ENCODE measurements around the gene CCDC68. TPM values are rescaled to one million over a fixed set of nuclear protein-coding genes. Genes with fewer than 3 reads are reported as not detected.

The CCDC68 gene
- polyA plus RNA-seq, 2 donors, result 0.86 to 1.4 TPM

GRCh38 chr18:54928236-54928635 lies 31.0 kb downstream of the CCDC68 start:
- H3K36me3 ChIP-seq (ENCODE audit: control insufficient read depth in 2 of 2, insufficient read depth in 2 of 2, low read length in 1 of 2), result no peaks in the 10 kb centered on the region

DNA sequence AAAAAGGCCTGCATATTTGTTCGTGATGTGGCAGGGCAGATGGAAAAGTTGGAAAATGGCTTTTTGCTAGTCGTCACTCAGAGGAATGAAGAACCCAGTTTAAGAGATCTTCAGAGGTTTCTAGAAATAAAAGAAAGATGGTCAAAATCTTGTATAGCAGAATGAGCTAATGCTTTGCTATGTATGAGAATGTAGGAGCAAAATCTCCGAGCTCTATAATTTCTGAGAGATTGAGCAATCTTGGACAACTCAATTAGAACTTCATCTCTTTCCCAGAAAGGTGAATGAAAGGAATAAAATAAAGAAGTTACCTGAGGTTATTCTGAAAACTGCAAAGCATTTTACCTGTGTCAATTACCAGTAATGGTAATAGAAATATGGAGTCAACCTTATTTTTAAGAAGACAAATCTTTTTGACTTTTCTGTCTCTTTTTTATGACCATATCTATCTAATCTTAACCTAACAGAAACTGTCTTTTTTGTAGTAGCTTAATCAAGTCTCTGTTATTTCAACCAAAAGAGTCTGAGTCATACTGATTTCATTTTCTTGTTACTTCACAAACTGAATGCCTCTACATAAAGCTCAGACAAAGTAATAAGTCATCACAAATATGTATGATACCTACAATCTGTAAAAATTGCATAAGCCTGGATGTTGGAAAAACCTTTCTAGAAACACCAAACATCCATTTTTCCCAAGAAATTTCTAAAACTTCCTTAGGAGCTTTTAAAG lies 32.5 kb downstream of the CCDC68 start:
- Histone ChIP-seq H3K4me1 (ENCODE audit: control insufficient read depth in 2 of 2, insufficient read depth in 2 of 2, low read length in 1 of 2) (no peaks in the 10 kb centered on the region), H3K9me3 (ENCODE audit: control insufficient read depth in 2 of 2, insufficient read depth in 1 of 2, low read depth in 1 of 2, low read length in 1 of 2) (no peaks in the 10 kb centered on the region), H3K27ac (ENCODE audit: low read depth in 2 of 2, low read length in 1 of 2) (no peak overlapping the region), H3K36me3 (ENCODE audit: control insufficient read depth in 2 of 2, insufficient read depth in 2 of 2, low read length in 1 of 2) (no peaks in the 10 kb centered on the region), H3K27me3 (ENCODE audit: control insufficient read depth in 1 of 2, insufficient read depth in 2 of 2, low read length in 2 of 2) (no peaks in the 10 kb centered on the region), H3K4me3 (ENCODE audit: low read depth in 1 of 2, low read length in 2 of 2) (no peak overlapping the region)
- 91 to 92% methylated on average over 3 of the region's 3 CpGs for WGBS, 2 donors

More at GRCh38 chr18:54928236-54928635, 31.0 kb downstream of the CCDC68 start:
- Histone ChIP-seq H3K9me3 (ENCODE audit: control insufficient read depth in 2 of 2, insufficient read depth in 1 of 2, low read depth in 1 of 2, low read length in 1 of 2) (no peaks in the 10 kb centered on the region), H3K4me1 (ENCODE audit: control insufficient read depth in 2 of 2, insufficient read depth in 2 of 2, low read length in 1 of 2) (no peaks in the 10 kb centered on the region), H3K27ac (ENCODE audit: low read depth in 2 of 2, low read length in 1 of 2) (no peak overlapping the region), H3K4me3 (ENCODE audit: low read depth in 1 of 2, low read length in 2 of 2) (no peak overlapping the region), H3K27me3 (ENCODE audit: control insufficient read depth in 1 of 2, insufficient read depth in 2 of 2, low read length in 2 of 2) (no peaks in the 10 kb centered on the region)
- whole genome bisulfite sequencing, 2 donors, result 90 to 91% methylated on average over 2 of the region's 2 CpGs

DNA sequence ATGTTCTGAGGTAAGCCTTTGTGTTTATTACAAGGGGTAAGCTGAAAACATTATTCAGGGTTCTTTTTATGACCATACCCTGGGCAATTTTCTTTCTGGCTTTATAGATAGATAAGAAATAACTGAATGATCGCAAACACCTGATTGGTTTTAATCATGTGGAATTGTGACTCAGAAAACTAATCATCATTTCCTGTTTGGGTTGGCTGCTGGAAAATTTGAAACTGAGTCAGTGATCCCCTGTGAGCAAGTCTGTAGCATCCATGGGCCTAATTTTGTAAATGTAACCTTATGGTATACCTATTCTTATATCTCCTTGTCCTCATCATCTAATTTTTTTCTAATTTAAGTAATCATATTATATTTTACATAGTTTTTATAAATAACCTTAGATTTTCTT lies 34.3 kb downstream of the CCDC68 start:
- Histone ChIP-seq H3K9me3 (ENCODE audit: control insufficient read depth in 2 of 2, insufficient read depth in 1 of 2, low read depth in 1 of 2, low read length in 1 of 2) (no peaks in the 10 kb centered on the region), H3K4me3 (ENCODE audit: low read depth in 1 of 2, low read length in 2 of 2) (no peak overlapping the region), H3K27ac (ENCODE audit: low read depth in 2 of 2, low read length in 1 of 2) (no peak overlapping the region), H3K4me1 (ENCODE audit: control insufficient read depth in 2 of 2, insufficient read depth in 2 of 2, low read length in 1 of 2) (no peaks in the 10 kb centered on the region), H3K27me3 (ENCODE audit: control insufficient read depth in 1 of 2, insufficient read depth in 2 of 2, low read length in 2 of 2) (no peaks in the 10 kb centered on the region), H3K36me3 (ENCODE audit: control insufficient read depth in 2 of 2, insufficient read depth in 2 of 2, low read length in 1 of 2) (no peaks in the 10 kb centered on the region)
- 94 to 97% methylated on average over 1 of the region's 1 CpG for WGBS, 2 donors

DNA sequence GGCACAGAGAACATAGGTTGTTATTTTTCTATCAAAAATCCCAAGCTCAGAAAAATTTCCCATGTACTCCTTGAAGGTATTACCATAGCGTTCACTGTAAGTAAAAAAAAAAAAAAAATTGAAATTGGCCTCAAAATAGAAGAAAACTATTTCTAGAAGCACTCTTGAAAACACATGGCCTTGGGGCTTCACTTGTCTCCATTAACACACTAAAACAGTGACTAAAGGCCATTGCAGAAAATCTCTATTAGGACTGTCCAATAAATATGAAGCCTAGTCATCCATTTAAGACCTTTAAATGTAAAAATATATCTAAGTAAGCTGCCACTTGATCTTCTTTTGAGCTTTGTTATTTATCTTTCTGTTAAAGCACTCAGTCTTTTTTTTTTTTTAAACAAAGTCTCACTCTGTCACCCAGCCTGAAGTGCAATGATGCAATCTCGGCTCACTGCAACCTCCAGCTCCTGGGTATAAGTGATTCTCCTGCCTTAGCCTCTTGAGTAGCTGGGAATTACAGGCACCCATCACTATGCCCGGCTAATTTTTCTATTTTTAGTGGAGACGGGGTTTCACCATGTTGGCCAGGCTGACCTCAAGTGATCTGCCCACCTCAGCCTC lies 35.8 kb downstream of the CCDC68 start:
- H3K27me3 ChIP-seq (ENCODE audit: control insufficient read depth in 1 of 2, insufficient read depth in 2 of 2, low read length in 2 of 2), result no peaks in the 10 kb centered on the region
- H3K27ac ChIP-seq (ENCODE audit: low read depth in 2 of 2, low read length in 1 of 2), result no peak overlapping the region
- H3K4me3 ChIP-seq (ENCODE audit: low read depth in 1 of 2, low read length in 2 of 2), result no peak overlapping the region
- no peaks in the 10 kb centered on the region for H3K9me3 ChIP-seq (ENCODE audit: control insufficient read depth in 2 of 2, insufficient read depth in 1 of 2, low read depth in 1 of 2, low read length in 1 of 2)
- WGBS, 2 donors, result 85 to 89% methylated on average over 4 of the region's 4 CpGs
- no peaks in the 10 kb centered on the region for H3K36me3 ChIP-seq (ENCODE audit: control insufficient read depth in 2 of 2, insufficient read depth in 2 of 2, low read length in 1 of 2)
- H3K4me1 ChIP-seq (ENCODE audit: control insufficient read depth in 2 of 2, insufficient read depth in 2 of 2, low read length in 1 of 2), result no peaks in the 10 kb centered on the region

DNA sequence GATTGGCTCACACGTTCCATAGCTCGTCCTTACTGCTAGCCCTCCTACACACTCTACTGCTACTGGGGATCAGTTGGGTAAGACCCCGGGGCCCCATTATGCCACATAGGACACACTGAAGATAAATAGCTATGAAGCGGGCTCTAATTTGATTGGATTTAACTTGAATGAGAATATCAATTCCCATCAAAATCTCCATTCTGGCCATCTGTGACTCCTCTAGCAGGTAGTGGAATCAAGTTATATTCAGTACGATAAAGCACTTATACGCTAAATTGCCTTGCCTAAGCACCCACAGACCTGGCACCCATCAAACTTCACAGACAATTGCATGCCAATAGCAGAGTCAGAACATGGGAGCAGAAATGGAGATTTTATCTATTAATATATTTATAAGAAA lies 39.8 kb downstream of the CCDC68 start:
- Histone ChIP-seq H3K27me3 (ENCODE audit: control insufficient read depth in 1 of 2, insufficient read depth in 2 of 2, low read length in 2 of 2) (no peaks in the 10 kb centered on the region), H3K4me1 (ENCODE audit: control insufficient read depth in 2 of 2, insufficient read depth in 2 of 2, low read length in 1 of 2) (no peaks in the 10 kb centered on the region), H3K27ac (ENCODE audit: low read depth in 2 of 2, low read length in 1 of 2) (no peak overlapping the region), H3K9me3 (ENCODE audit: control insufficient read depth in 2 of 2, insufficient read depth in 1 of 2, low read depth in 1 of 2, low read length in 1 of 2) (no peaks in the 10 kb centered on the region), H3K4me3 (ENCODE audit: low read depth in 1 of 2, low read length in 2 of 2) (no peak overlapping the region), H3K36me3 (ENCODE audit: control insufficient read depth in 2 of 2, insufficient read depth in 2 of 2, low read length in 1 of 2) (no peaks in the 10 kb centered on the region)
- 96% methylated on average over 6 of the region's 6 CpGs for WGBS, 2 donors

GRCh38 chr18:54918060-54918459 lies 41.2 kb downstream of the CCDC68 start:
- H3K27me3 ChIP-seq (ENCODE audit: control insufficient read depth in 1 of 2, insufficient read depth in 2 of 2, low read length in 2 of 2), result no peaks in the 10 kb centered on the region
- H3K4me1 ChIP-seq (ENCODE audit: control insufficient read depth in 2 of 2, insufficient read depth in 2 of 2, low read length in 1 of 2), result no peaks in the 10 kb centered on the region
- 87 to 88% methylated on average over 4 of the region's 4 CpGs for WGBS, 2 donors
- no peaks in the 10 kb centered on the region for H3K36me3 ChIP-seq (ENCODE audit: control insufficient read depth in 2 of 2, insufficient read depth in 2 of 2, low read length in 1 of 2)
- no peaks in the 10 kb centered on the region for H3K9me3 ChIP-seq (ENCODE audit: control insufficient read depth in 2 of 2, insufficient read depth in 1 of 2, low read depth in 1 of 2, low read length in 1 of 2)
- H3K27ac ChIP-seq (ENCODE audit: low read depth in 2 of 2, low read length in 1 of 2), result no peak overlapping the region
- no peak overlapping the region for H3K4me3 ChIP-seq (ENCODE audit: low read depth in 1 of 2, low read length in 2 of 2)

- no peaks in the 10 kb centered on the region for H3K27me3 ChIP-seq (ENCODE audit: control insufficient read depth in 1 of 2, insufficient read depth in 2 of 2, low read length in 2 of 2)
- H3K27ac ChIP-seq (ENCODE audit: low read depth in 2 of 2, low read length in 1 of 2), result no peak overlapping the region
- WGBS, 2 donors, result 83 to 88% methylated on average over 3 of the region's 3 CpGs
- H3K4me3 ChIP-seq (ENCODE audit: low read depth in 1 of 2, low read length in 2 of 2), result no peak overlapping the region
- no peaks in the 10 kb centered on the region for H3K36me3 ChIP-seq (ENCODE audit: control insufficient read depth in 2 of 2, insufficient read depth in 2 of 2, low read length in 1 of 2)
- H3K4me1 ChIP-seq (ENCODE audit: control insufficient read depth in 2 of 2, insufficient read depth in 2 of 2, low read length in 1 of 2), result no peaks in the 10 kb centered on the region
- H3K9me3 ChIP-seq (ENCODE audit: control insufficient read depth in 2 of 2, insufficient read depth in 1 of 2, low read depth in 1 of 2, low read length in 1 of 2), result no peaks in the 10 kb centered on the region
Measured at GRCh38 chr18:54916507-54916906, 42.8 kb downstream of the CCDC68 start.

DNA sequence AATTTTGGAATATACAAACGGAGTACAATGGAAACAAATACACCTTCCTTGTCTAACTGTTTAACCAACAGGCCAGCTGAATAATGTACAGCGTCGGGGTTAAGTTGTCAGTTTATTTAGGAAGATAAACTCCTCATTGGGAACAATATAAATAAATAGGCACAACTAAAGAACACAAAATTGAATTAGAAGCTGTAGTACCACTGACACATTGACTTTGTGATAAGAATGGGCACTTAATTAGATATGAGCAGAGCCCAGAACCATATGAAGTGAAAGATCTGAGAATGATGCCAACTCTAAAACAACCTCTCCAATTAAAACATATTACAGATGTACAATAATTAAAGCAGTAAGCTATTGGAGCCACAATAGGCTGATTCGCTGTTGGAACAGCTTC lies 44.4 kb downstream of the CCDC68 start:
- Histone ChIP-seq H3K36me3 (ENCODE audit: control insufficient read depth in 2 of 2, insufficient read depth in 2 of 2, low read length in 1 of 2) (no peaks in the 10 kb centered on the region), H3K4me1 (ENCODE audit: control insufficient read depth in 2 of 2, insufficient read depth in 2 of 2, low read length in 1 of 2) (peaks cover 0 to 3% of the 10 kb centered on the region in 2 donors), H3K4me3 (ENCODE audit: low read depth in 1 of 2, low read length in 2 of 2) (no peak overlapping the region), H3K9me3 (ENCODE audit: control insufficient read depth in 2 of 2, insufficient read depth in 1 of 2, low read depth in 1 of 2, low read length in 1 of 2) (no peaks in the 10 kb centered on the region), H3K27me3 (ENCODE audit: control insufficient read depth in 1 of 2, insufficient read depth in 2 of 2, low read length in 2 of 2) (no peaks in the 10 kb centered on the region), H3K27ac (ENCODE audit: low read depth in 2 of 2, low read length in 1 of 2) (no peak overlapping the region)
- 77 to 79% methylated on average over 4 of the region's 4 CpGs for WGBS, 2 donors

DNA sequence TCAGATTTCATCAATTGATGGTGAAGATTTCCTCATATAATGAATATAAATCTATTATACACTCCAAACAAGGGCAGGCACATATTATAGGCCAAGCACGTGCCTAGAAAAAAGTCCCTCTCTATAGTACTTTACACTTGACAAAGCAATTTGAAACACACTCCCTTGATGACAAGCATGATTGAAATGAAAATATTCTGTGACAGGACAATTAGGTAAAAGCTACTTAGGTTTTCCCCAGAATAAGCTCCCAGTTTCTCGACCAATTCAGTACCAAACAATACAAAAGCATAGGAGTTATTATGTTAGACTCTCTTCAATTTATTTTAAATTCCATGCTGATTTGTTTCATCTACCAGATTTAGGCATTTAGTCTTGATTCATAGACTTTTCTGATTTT lies 47.7 kb downstream of the CCDC68 start:
- H3K4me3 ChIP-seq (ENCODE audit: low read depth in 1 of 2, low read length in 2 of 2), result no peak overlapping the region
- 74 to 76% methylated on average over 2 of the region's 2 CpGs for WGBS, 2 donors
- no peak overlapping the region for H3K27ac ChIP-seq (ENCODE audit: low read depth in 2 of 2, low read length in 1 of 2)
- peaks cover 0 to 3% of the 10 kb centered on the region in 2 donors for H3K4me1 ChIP-seq (ENCODE audit: control insufficient read depth in 2 of 2, insufficient read depth in 2 of 2, low read length in 1 of 2)
- H3K36me3 ChIP-seq (ENCODE audit: control insufficient read depth in 2 of 2, insufficient read depth in 2 of 2, low read length in 1 of 2), result no peaks in the 10 kb centered on the region
- no peaks in the 10 kb centered on the region for H3K27me3 ChIP-seq (ENCODE audit: control insufficient read depth in 1 of 2, insufficient read depth in 2 of 2, low read length in 2 of 2)
- no peaks in the 10 kb centered on the region for H3K9me3 ChIP-seq (ENCODE audit: control insufficient read depth in 2 of 2, insufficient read depth in 1 of 2, low read depth in 1 of 2, low read length in 1 of 2)

All from esophagus (tissue), 2 donors.